Placental pericyte (primary cell): Measurements from ENCODE around the gene GMCL1. TPM values are rescaled to one million over a fixed set of nuclear protein-coding genes. Genes with fewer than 3 reads are reported as not detected.

Experiments used
- small RNA-seq: library from RNA; depleted of rRNA; stranded (forward); fragments of <200 nt; gene quantifications from one replicate; pipeline ENCODE3, GENCODE V24; 2012; ENCODE audit warnings: low replicate concordance
- total RNA-seq: library from RNA; depleted of rRNA; stranded (reverse); fragments of >200 nt; gene quantifications from 2 replicates; pipeline ENCODE4 v1.2.3, GENCODE V29; 2012

Gene GMCL1, protein sequence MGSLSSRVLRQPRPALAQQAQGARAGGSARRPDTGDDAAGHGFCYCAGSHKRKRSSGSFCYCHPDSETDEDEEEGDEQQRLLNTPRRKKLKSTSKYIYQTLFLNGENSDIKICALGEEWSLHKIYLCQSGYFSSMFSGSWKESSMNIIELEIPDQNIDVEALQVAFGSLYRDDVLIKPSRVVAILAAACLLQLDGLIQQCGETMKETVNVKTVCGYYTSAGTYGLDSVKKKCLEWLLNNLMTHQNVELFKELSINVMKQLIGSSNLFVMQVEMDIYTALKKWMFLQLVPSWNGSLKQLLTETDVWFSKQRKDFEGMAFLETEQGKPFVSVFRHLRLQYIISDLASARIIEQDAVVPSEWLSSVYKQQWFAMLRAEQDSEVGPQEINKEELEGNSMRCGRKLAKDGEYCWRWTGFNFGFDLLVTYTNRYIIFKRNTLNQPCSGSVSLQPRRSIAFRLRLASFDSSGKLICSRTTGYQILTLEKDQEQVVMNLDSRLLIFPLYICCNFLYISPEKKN
- total RNA-seq = 9.6 and 10.7 TPM in 2 replicates

DNA sequence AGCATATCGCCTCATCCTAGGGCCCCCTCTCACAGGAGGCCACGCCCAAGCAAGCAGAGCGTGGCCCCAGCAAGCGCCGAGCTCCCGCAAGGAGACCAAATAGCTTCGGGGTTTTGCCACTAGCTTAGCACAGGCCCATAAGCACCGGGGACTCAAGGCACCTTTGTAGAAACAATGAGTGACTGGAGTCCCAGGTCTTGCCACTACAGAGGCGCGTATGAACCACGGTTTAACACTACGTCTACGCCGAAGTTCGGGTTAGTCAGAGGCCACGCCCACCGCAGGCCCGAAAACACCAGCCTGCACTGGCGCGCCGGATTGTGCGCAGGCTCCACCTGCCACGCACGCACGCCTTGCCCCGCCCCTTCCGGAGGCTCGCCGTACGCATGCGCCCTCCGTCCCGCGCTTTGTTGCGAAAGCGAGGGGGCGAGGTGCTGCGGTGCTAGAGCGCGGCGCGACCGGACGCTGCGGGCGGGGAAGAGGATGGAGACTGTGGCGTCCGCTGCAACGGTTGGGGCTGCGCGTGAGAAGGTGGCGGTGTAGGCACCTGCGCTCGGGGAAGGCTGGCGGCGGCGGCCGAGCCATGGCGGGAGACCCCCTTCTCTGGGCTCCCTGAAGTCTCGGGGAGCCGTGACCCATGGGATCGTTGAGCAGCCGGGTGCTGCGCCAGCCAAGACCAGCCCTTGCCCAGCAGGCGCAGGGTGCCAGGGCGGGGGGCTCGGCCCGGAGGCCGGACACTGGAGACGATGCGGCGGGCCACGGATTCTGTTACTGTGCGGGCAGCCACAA lies at the start of gene GMCL1:
TSS of gene GMCL1 (plus strand) at position 405 of the 789 bp plus-strand sequence. CDS start at position 638, 233 bp downstream.

DNA sequence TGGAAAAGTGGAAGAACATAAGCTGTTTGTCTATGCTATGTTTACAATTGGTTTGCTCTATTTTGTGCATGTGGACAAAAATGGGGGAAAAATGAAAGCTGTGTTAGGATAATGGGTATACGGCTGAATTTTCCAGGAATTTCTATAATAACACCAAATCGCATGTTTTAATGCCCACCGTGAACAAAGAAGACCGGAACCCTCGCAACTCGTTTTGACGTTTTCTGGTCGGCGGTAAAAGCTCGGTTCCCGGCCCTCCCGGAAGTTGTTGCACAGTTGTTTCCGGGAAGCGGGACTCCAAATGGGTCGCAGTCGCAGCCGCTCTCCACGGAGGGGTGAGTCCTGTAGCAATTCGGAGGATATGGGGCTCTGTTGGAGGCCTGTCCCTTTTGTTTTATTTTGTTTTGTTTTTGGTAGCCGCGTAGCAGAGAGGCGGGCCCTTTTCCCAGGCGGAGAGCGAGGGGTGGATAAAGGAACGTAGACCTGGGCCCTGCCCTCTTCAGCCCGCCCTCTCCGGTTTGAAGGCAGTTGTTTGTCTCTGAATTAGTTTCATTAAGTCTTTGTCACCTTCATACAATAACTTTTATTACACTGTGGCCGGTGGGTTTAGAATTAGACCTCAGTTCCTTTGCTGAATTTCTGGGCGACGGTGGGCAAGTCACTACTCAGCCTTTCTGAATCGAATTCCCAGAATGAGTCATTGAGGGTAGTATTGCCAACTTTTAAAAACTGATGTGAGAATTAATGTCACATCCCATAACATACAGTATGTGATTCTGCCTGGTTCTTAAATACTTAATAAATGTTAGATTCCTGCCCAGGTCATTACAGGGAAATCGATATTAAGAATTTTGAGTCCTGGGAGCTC lies 64.5 kb downstream of the GMCL1 start, which contains the start of gene SNRNP27:
TSS of gene SNRNP27 (plus strand) at position 273 of the 868 bp plus-strand sequence. CDS start at position 302, 29 bp downstream.

DNA sequence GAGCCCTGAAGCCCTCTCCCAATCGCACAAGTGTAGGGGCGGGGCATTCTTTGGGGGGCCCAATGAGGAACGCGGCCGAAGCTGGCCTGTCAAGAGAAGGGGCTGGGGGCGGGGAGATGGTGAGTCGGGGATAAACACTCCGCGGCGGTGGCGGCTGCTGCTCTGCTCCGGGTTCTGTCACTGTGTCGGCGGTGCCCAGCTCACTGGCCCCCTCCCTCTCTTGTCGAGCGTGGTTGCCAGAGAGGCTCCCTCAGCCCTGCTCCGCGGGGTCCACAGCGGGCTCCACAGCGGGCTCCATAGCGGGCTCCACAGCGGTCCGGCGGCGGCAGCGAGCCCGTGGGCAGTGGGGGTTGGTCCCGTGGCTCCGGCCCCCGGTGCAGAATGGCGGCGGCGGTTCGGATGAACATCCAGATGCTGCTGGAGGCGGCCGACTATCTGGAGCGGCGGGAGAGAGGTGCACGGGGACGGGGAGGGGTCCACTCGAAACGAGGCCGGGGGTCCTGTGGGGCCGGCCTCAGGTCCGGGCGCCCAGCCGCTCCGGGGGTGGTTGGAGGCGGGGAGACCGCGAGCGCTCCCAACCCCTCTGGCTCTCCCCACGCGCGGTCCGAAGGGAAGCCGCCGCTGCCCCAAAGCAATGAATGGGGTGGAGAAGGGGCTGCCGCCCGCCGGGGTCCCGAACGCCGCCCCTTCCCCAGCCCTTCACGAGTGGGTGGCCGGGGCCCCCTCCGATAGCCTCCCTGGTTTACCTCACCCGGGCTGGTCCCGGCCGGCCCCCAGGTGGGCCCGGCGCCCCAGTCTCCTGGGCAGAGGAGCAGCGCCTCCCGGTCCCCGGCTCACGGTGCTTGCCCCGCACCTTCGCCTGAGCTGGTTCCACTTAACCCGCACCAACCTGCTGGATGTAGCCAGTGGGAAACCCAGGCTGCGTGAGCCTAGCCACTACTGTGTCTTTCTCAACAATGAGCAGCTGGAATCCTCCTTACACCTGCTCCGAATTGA lies 85.8 kb downstream of the GMCL1 start, which contains the start of gene MXD1:
TSS of gene MXD1 (plus strand) at position 160 of the 996 bp plus-strand sequence. CDS start at position 382, 222 bp downstream.

Small RNAs within 50 kb of the gene (small RNA-seq; reads per million reads assigned to genes)
- gene RPL23AP92 = not detected

Other genes with a start within 250 kb of the GMCL1 start
- gene AAK1, start 185.9 kb upstream of the GMCL1 start, total RNA-seq = 80.5 and 86.5 TPM in 2 replicates
- gene ANXA4, start 87.5 kb upstream of the GMCL1 start, total RNA-seq = 24.1 and 32.8 TPM in 2 replicates
- gene SNRNP27, start 64.3 kb downstream of the GMCL1 start, total RNA-seq = 29.6 and 46.4 TPM in 2 replicates
- gene MXD1, start 85.4 kb downstream of the GMCL1 start, total RNA-seq = 6.3 and 24.7 TPM in 2 replicates
- 0.22 and 0.29 TPM in 2 replicates for gene ASPRV1, start 132.0 kb downstream of the GMCL1 start, total RNA-seq